ENCODE data around the gene RAB26.

Gene RAB26

DNA sequence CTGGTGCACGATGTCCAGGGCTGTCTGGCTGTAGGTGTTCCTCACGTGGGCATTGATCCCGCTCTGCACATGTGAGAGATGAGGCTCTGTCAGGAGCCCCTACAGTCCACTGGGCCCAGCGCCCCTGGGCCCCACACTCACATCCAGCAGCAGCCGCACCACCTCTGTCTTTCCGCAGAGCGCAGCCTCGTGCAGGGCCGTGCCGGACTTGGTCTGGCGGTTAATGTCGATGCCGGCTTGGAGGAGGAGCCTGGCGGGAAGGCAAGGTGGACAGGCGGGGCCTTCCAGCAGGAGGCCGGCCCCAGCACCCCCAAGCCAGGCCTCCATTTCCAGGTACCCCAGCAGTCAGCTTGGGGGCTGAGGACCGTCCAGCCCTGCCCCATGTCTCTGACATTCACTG lies 38.8 kb downstream of the RAB26 start:
- no peak for TF ChIP-seq CTCF (IDR thresholded peaks at IDR 0.05; ENCODE audit: insufficient read depth, missing control alignments)
- FAIRE-seq, result no peak
- no peak for DNase-seq (ENCODE audit: insufficient read length, low spot score)

- no peak for TF ChIP-seq CTCF (IDR thresholded peaks at IDR 0.05; ENCODE audit: insufficient read depth, missing control alignments)
- FAIRE-seq (no peak), DNase-seq (ENCODE audit: insufficient read length, low spot score) (no peak)
These were observed 40.0 kb downstream of the RAB26 start for GRCh38 chr16:2188395-2188794.

- DNase-seq (ENCODE audit: insufficient read length, low spot score), result no peak
- no peak for FAIRE-seq
- TF ChIP-seq CTCF (IDR thresholded peaks at IDR 0.05; ENCODE audit: insufficient read depth, missing control alignments), result no peak
These were observed 40.9 kb downstream of the RAB26 start for GRCh38 chr16:2189252-2189893.

GRCh38 chr16:2190002-2190658 lies 41.7 kb downstream of the RAB26 start:
- DNase-seq (ENCODE audit: insufficient read length, low spot score) (no peak), FAIRE-seq (no peak)
- TF ChIP-seq CTCF (IDR thresholded peaks at IDR 0.05; ENCODE audit: insufficient read depth, missing control alignments), result no peak

DNA sequence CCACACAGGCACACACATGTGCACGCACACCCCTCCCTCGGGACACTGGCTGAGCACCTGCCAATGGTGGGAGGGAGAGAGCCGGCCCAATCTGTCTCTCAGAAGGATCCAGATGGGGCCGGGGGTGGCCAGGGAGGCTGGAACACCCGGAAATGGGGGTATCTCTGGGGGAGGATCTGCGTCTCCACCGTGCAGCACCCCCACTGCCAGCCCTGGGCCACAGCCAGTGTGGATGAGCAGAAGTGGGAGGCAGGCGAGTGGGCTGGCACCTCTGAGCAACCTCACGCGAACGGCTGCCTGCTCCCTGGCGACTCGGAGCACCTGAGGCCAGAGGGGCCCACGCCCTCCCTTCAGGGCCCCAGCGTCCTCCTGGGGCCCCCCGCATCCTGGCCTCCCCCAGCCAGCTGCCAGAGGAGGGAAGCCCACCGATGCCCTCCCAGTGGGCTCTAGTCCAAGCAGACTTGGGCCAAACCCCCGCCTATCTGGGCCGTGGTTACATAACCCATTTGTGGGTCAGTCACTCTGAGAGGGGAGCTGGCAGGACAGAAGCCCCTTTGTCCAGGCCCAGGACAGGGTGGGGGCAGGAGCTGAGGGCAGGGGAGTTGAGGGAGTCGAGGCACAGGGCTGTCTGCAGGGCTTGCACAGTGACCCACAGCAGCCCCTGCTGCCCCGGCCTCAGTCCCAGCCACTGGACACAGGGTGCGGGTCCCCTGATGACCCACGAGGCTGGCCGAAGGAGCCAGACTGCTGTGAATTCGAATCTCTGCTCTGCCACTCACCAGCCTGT lies 42.4 kb downstream of the RAB26 start:
- TF ChIP-seq CTCF (IDR thresholded peaks at IDR 0.05; ENCODE audit: insufficient read depth, missing control alignments), result no peak
- no peak for FAIRE-seq
- no peak for DNase-seq (ENCODE audit: insufficient read length, low spot score)

DNA sequence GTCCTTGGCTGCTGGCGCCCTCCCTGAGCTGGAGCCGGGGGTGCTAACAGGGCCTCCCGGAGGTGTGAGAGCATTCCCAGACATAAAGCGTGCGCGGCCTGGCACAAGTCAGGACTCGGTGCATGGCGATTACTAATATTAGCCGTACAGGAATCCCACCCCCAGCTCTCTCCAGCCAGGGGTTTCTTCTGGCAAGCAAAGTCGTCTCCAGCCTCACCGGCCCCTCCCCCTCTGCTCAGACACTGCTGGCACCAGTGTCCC lies 43.0 kb downstream of the RAB26 start:
- TF ChIP-seq CTCF (IDR thresholded peaks at IDR 0.05; ENCODE audit: insufficient read depth, missing control alignments), result no peak
- DNase-seq (ENCODE audit: insufficient read length, low spot score) (no peak), FAIRE-seq (no peak)

All from D721Med (cell line).